8988T (cell line): ENCODE data around the gene CTNNA2.

Source experiments
- DNase-seq: peaks from one replicate; pipeline ENCODE4 v3.0.0; 2011

Gene CTNNA2

DNA sequence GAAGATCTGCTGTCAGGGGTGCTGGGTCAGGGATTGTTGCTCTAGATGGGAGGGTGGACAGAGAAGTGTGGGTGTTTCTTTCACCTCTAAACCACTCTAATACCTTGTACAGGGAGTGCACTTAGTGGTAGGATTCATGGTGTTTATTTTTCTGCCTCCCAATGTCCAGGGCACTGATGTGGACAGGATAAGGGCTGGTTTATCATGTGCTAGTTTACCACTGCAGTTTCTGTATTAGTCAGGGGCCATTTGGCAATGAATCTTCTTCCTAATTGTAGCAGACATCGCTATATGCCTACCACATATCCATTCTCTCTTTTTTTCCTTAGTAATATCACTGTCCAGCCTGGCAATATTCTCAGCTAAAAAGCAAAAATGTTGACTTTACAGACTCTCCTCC is 842.0 kb downstream of the CTNNA2 start:
- no peak for DNase-seq

DNA sequence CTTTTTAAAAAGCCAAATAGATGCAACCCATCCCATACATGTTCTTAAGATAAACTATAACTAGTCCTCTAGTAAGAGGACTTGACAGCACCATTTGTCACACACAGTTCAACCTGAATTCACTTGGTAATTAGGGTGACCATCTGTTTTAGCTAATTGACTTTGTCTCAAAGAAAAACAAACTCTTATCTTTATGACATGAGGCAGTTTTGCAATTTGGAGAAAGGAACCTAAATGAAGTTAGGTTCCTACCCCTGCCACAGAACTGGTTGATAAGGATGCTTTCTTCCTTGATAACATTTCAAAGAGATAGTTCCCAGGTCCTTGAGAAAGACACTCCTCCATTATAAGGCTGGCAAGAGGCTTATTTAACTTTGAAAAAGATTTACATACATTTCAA is 849.1 kb downstream of the CTNNA2 start:
- DNase-seq: no peak

DNA sequence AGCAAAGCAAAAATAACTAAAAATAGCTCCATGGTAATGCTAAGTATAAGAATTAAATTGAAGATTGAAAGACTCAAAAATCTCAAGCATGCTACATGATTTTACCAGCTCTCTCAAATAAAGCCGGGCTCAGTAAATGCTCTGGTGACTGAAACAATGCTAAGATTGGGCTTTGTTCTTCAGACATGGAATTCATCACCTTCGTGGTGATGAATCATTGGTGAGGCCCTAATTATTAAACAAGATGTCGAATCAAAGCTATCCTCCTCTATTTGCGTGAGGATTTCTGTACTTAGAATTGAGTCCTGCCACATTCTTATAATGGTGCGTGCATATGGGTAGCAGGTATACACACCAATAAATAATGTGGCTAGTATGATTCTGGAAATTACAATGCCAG is 850.5 kb downstream of the CTNNA2 start:
- no peak for DNase-seq

DNA sequence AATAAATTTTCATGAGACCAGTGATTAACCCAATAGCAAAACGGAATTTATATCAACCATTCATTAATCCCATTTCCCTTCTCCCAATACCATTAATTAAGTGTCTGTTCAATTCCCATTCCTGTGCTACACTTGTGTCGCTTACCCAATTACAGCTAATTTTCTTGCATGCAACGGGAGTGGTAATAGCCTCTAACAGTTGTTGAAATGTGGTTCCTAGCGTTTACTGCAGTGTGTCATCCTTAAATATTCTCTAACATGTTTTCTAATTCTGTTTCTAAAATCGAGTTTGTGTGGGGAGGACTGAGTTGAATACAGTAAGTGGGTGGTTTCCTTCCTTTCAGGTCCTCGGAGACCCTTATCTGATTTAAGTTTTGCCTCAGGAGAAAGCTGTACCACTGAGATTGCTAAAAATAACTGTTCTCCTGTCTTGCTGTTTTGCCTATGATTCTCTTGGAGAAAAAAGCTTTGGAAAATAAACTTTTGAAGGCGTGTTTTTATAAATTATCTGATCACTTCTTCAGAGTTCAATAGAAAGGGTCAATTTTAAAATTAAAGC is 851.0 kb downstream of the CTNNA2 start:
- DNase-seq: no peak

DNA sequence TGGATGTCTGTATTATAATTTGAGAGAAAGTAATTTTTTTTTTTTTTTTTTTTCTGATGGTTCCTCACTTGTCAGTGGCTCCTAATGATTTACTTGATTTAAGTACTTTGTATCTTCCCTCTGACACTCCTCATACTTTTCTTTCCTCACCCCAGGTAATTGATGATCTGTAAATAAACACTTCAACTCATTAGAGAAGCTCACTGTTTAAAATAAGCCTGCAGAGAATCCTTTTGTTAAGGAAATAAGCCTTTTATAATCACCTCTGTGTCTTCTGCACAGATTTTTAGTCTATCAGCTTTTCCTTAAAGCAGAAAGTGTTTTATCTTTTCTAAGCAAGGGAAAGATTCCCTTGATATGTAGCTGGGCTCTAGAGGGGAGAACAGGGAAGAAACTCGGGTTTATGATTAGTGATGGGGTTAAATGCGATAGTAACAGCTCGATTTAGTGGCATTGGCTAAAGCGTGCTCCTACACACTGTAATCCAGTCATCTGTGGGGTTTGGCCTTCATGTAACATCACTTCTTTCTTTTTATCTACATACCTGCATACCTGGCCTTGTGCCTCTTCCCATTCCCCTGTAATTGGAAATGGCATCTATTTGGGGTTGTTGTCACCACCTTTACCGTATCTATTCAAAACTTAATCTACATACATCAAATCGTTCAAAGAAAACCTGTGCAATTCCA is 851.8 kb downstream of the CTNNA2 start:
- no peak for DNase-seq

DNA sequence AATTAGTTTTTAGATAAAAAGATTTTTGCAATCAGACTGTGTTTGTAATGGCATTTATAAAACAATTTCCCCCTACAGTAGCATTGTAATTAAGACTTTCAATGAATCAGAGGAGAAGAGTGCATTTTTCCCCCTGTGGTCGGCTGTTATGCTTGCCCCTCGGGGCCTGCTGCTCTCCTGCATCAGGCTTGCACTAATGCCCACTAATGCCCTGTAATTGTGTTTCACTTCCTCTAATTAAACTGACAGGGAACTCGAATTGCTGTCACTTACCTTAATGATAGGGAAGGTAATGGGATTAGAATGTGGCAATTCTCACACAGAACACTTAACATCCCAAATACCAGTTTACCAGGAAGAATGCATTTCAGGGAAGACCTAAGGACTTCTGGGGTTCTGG is 852.9 kb downstream of the CTNNA2 start:
- DNase-seq: no peak

DNA sequence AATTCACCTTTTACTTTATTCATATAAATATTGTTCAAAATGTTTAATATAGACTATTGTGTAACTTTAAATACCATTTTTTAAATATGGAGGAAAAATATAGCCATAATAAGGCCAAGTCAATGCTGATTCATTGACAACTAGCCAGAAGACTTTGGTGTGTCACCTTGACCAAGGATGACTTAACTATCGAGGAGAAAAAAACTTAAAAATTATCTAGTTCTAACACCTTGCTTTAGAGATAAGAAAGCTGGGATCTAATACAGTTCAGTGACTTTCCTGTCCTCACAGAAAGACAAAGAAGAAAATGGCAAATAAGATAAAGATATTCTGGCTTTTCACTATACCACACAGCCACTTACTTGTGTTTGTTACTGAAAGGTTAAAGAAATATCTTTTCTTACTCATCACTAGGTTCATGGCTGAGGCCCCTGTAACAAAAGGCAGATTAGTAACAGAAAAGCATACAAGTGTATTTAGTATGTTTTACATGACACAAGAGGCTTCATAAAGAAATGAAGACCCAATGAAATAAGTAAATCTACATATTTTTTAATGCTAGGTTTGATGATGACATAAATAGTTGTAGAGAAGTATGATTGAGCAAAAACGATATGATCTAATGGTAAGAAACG is 857.6 kb downstream of the CTNNA2 start:
- DNase-seq: no peak

DNA sequence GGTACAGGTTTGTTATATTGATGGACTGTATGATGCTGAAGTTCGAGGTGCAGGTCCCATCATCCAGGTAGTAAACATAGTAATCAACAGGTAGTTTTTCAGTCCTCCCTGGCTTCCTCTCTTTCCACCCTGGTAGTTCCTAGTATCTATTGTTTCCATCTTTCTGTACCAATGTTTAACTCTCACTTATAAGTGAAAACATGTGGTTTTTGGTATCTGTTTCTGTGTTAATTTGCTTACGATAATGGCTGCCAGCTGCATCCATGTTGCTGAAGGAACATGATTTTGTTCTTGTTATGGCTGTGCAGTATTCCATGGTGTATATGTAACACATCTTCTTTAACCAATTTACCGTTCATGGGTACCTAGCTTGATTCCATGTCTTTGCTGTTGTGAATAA is 861.3 kb downstream of the CTNNA2 start:
- DNase-seq: no peak

DNA sequence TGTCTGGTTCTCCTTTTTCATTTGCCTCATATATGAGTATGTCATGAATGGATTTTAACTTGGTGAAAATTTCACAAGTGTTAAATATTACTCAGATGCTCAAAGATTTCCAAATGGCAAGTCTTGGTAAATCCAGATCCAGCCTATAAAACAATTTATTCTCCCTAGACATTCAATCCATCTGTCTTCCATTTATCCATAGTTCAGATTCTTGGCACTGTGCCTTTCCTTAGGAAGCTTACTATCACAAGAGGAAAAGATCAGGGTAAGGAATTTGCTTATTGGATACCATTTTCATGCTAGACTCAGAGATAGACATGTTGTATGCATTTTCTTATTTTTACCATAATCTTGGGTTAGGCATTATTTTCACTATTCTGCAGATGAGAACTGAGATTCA is 864.2 kb downstream of the CTNNA2 start:
- DNase-seq: no peak

DNA sequence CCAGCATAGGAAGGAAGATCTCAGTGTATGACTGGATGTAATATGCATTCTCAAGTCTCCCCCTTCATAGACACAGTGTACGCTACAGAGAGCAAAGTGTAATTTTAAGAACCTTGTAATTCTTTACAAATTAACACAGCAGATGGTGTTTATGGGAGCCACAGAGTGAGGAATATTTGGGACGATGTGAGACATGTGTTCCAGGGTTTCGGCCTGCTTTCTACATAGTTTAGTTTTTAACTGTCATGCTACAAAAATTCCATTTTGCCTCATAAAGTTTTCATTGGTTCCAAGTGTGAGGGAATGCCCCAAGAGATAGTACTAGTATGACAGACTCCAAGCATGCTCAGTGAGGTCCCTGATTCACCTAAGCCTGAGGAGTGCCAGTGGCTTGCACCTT is 867.9 kb downstream of the CTNNA2 start:
- DNase-seq: no peak

DNA sequence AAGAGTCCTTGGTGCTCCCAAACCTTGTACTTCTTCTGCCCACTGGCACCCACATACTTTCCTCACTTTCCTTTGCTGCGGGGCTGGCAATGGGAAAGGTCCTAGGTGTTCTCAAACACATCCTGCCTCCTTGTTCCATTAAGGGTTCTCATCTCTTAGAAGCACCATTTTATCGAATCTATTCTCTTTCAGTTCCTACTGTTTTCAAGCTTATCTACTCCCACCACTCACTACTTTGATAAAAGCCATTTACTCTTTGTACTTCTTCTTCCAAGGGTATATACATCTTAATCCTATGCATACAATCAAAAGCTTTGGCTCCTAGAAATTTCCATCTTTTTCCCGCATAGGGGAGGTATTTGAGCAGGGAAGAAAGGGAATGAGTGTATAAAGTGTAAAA is 868.8 kb downstream of the CTNNA2 start:
- DNase-seq: no peak

DNA sequence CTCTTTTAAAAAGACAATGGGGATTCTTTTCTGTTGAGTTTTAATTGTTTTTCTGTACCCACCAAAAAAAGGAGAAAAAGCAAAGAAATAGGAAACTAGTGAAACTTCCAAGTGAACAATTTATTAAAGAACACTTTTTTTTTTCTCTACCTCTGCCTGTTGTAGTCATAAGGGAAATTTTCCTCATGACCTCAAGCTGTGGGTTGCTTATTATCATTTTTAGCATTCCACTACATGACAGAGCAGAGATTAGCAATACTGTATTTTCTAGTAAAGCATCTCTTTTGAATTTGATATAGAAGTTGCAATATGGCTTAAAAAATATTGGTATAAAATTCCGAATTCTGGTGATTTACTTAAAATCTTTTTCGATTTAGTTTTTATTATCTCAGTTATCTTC is 879.6 kb downstream of the CTNNA2 start:
- DNase-seq: no peak

DNA sequence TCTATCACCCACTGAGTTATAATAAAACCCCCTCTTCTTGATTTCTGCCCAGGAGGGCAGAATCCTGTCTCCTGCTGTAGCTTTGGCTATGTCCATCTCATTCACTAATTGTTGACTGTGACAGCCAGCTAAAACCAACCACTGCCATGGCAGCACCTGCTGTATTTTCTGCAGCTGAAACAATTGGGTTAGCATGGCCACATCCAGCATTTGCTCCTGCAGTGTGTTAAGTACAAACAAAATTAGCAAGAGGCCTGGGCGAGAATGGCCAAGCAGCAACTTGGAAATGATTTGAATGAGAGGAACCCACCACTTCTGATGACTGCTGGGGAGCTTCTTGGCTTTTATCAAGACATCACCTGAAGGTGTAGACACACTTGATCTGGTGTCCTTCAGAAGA is 881.1 kb downstream of the CTNNA2 start:
- no peak for DNase-seq

DNA sequence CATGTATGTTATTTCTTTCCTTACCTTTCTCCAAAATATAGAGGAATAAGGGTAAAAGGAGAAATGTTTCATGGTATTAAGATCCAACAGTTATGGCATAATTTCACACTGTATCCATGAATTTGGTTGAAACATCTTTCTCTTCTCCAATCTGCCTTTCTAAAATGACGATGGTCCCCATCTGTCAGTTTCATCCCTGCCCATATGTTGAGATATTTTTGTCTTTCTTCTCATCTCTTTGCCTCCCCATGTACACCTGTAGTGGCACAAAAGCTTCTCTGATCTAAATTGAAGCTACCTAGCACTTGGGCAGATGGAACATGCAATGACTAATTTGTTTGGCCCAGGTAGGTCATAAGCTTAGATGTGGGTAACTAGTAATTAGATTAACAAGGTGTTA is 882.4 kb downstream of the CTNNA2 start:
- DNase-seq: no peak

DNA sequence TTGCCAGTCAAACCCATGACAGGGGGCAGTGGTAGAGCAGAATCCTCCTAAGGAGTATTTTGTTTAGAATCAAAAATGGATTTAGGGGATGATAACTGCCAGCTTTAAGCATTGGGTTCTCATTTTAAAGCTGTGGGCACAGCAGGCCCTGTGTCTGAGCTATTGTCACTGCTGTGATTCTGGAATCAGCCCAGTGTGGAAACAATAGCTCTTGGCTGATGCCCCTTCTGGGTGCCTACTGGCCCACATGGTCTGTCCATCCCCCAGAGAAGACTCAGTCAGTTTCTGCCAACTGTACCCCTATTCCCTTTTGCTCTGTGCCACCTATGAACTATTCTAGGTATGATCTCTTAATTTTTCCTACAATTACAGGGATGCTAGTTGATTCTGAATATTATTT is 883.4 kb downstream of the CTNNA2 start:
- no peak for DNase-seq

DNA sequence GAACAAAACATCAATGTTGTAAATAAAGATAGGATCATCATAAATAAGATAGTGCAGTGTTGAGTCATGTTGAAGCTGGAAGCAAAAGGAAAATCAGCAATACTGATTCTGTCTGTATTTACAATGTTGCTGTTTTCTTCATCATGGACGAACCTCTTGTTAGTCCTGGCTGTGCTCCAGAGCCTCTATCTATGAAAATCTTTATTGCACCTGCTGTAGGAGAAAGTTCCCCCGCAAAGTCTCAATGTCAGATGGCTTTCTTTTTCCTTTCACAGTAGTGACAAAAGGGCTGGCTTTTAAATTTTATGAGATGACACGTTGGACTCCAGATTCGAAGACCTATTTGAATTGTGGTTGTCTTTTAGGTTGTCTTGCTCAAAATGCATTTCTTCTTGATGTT is 890.2 kb downstream of the CTNNA2 start:
- DNase-seq: no peak

DNA sequence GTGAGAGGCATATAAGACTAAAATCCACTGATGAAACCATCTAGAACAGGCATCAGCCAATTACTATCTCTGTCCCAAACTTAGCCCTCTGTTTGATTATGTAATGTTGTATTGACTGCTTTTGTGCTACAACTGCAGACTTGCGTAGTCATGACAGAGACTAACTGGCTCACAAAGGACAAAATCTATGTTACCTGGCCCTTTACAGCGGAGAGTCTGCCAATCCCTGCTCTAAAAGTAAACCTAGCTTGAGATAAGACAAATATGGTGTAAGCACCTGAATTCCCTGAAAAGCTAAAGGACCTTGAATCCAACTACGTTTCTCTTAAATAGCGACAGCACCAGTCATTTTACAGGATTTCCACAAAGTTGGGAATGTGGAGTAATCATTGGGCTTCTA is 894.5 kb downstream of the CTNNA2 start:
- no peak for DNase-seq

DNA sequence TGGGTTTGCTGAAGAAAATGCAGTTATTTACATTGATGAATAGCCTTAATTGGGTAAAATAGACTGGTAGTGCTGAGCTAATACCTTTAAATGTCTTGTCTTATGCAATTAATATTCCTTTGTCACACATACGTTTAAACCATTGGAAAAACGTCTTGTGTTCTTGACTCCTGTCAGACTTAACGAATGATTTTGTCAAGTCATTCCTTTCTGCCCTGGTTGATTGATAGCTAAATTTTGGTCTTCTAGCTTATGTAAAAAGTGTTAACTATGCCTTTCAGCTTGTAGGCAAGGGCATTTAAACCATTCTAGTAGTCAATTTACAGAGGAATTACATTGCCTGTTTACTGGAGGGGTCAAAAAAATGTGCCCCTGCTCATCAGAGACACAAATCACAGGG is 897.5 kb downstream of the CTNNA2 start:
- DNase-seq: no peak

DNA sequence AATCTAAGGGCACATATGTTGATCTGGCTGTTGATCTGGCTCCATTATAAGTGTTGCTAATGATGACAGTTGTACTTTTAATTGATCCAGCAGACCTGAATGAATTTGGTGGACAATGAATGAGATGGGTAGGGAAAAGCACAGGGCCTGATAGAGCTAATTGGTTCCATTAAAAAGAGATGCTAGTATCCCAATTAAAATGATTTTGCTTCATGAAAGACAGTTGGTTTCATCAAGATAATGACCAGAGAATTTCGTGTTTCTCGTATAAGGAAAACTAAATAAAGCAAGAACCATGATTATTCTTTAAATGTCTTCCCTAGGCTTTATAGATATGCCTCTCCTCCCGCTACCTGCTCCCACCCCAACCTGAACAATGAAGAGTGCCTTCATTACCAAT is 900.3 kb downstream of the CTNNA2 start:
- DNase-seq: no peak

DNA sequence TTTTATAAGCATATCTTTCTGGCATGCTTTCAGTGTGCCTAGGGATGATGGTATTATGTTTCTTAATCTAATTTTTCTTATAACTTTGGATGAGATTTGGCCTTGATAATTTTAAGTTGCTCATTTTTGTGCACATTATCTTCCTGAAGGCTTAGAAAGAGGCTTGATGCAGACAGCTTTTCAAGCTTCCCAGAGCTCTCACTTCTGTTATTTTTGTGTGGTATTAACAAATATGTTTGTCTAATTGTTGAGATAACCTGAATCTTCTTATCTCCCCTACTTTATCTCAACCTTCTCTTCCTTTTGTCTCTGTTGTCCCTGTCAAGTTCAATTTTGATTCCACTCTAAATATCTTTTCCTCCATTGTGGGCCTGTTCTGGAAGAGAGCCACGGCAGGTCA is 904.9 kb downstream of the CTNNA2 start:
- DNase-seq: no peak

DNA sequence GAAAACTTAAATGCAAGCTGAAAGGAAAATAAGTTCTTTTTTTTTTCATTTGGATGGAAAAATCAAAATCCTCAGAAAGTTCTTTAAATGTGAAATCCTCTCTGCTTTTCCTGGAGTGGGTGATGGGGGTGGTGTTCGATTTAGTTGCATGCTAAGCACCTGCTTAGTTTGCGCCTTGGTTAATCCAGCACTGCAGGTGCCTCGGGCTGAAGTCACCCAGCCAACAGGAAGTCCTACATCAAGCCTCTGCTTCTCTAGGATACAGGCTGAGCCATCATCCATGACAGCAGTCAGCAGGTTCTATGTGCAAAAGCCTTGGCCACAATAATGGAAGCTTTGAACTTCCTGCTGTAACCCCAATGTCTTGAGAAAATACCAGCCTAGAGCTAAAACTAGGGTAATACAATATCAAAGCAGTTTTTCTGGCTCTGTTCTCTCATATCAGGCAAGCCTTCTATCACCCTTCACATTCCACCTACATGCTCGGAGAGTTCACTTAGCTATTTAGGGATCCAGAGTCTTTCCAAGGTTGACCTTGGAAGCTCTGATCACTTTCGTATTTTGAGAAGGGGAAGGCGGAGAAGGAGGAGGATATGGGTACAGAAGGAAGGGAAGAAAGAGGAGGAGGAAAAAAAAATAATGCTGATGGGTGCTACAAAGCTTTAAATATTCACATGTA is 907.8 kb downstream of the CTNNA2 start:
- no peak for DNase-seq

DNA sequence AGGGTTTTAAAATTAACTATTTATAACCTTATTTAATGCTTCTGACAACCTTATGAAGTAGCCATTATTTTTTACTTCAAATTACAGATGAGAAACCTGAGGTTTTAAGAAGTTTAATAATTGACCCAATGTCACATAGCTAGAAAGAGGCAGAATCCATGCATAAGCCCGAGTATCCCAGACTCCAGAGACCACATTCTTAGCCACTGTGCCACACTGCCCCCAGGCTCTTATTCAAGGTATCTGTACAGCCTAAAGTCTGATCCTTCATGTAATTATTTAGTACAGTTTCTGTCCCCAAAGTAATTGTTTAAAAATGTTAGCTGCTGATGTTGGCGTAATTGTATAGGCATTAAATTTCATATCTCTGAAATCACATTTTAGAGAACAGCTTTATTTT is 916.4 kb downstream of the CTNNA2 start:
- DNase-seq: no peak

DNA sequence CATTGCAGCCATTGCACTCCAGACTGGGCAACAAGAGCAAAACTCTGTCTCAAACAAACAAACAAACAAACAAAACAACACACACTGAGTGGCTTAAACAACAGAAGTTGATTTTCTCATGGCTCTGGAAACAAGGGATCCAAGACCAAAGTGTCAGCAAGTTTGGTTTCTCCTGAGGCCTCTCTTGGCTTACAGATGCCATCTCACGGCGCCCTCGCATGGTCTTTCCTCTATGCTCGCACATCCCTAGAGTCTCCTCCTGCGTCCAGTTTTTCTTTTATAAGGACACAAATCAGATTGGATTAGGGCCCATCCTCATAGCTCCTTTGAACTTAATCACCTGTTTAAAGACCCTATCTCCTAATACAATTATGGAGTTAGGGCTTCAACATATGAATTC is 925.1 kb downstream of the CTNNA2 start:
- no peak for DNase-seq

DNA sequence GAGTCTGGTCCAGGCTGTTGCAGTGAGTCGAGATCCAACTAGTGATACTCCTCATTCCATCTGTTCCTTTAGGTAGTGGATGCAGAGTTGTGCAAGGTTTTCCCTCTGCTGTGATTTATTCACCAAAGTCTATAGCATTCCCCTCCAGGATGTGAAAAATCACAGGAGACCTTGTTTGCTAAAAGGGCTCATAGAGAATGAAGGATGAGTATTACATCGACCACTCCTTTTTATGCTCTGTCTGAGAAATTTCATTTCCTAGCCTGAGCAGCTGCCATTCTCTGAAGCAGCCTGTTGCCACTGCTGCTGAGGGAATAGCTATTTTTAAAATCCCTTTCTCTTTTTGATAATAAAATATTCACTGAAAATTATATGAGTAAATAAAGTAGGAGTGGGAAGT is 925.8 kb downstream of the CTNNA2 start:
- DNase-seq: no peak
